SH-SY5Y (cell line): ENCODE measurements around the gene CAMTA1.

Experiments used
- GATA2 ChIP-seq: IDR thresholded peaks from 2 replicates; pipeline ENCODE4 v1.6.1; 2011; ENCODE audit warnings: mild to moderate bottlenecking, low read depth, low read length
- GATA3 ChIP-seq: IDR thresholded peaks from 2 replicates; pipeline ENCODE4 v1.6.1; 2011; ENCODE audit warnings: low read depth, mild to moderate bottlenecking, low read length, moderate library complexity

GRCh38 chr1:7590426-7590790 lies 805.2 kb downstream of the CAMTA1 start:
- TF ChIP-seq GATA2 (no peak), GATA3 (no peak)
